Stomach (tissue), 9 donors: Measurements from ENCODE around the gene TNFRSF6B. TPM values are rescaled to one million over a fixed set of nuclear protein-coding genes. Genes with fewer than 3 reads are reported as not detected.
A peak's percentile ranks its signal among the peaks of the same experiment; 100 is the strongest.

Experiments
- DNase-seq, 2 donors: peaks; one replicate each; pipeline versions ENCODE4 v3.0.0 to v3.0.0-alpha.2; 2013 to 2019
- H3K27ac ChIP-seq, 5 donors: fragments of 200-600 bp in 4 of 5; sonication (generic) in 4 of 5; one replicate each; pipeline ENCODE4 v1.5.1; 2013 to 2019; ENCODE audit warnings: mild to moderate bottlenecking in 1 of 5, moderate library complexity in 1 of 5
- H3K27me3 ChIP-seq, 3 donors: fragments of 200-600 bp; sonication (generic); one replicate each; pipeline ENCODE4 v1.5.1; 2017 to 2019; ENCODE audit warnings: mixed run types in 1 of 3
- H3K36me3 ChIP-seq, 4 donors: fragments of 200-600 bp; sonication (generic); 1 replicate in 3 of 4; 2 replicates in 1 of 4; pipeline ENCODE4 v1.5.1; 2016 to 2019
- H3K4me1 ChIP-seq, 4 donors: fragments of 200-600 bp; sonication (generic); one replicate each; pipeline ENCODE4 v1.5.1; 2016 to 2019
- H3K4me3 ChIP-seq, 4 donors: fragments of 200-600 bp; sonication (generic) in 3 of 4; one replicate each; pipeline ENCODE4 v1.5.1; 2016 to 2019; ENCODE audit warnings: mild to moderate bottlenecking in 1 of 4
- H3K9me3 ChIP-seq, 4 donors: fragments of 200-600 bp; sonication (generic); one replicate each; pipeline ENCODE4 v1.5.1; 2016 to 2019
- EP300 ChIP-seq: sonication (generic); formaldehyde crosslinking; IDR thresholded peaks from one replicate; pipeline ENCODE4 v1.6.1; 2017; ENCODE audit warnings: antibody characterized with exemption
- POLR2A ChIP-seq, 4 donors: fragments of 450-650 bp; IDR thresholded peaks; one replicate each; pipeline ENCODE4 v1.6.1; 2016; ENCODE audit warnings: antibody characterized with exemption in 4 of 4, control low read depth in 2 of 4, mild to moderate bottlenecking in 1 of 4, moderate library complexity in 1 of 4
- POLR2AphosphoS5 ChIP-seq, 3 donors: sonication (generic); formaldehyde crosslinking; IDR thresholded peaks; one replicate each; pipeline ENCODE4 v1.6.1; 2016; ENCODE audit warnings: antibody characterized with exemption in 3 of 3
- WGBS, 5 donors: extraction: QIAGEN DNeasy Blood & Tissue Kit in 3 of 5; methylation state at CpG; one replicate each; pipeline versions ENCODE4 v1.1.5 to v1.1.7; 2013 to 2018; 5-methylcytosine and 5-hydroxymethylcytosine counted together
- intact Hi-C: fragments of 100-400 bp; cut with DNase I; formaldehyde crosslinking; loops from one replicate; pipeline ENCODE4 v1.15.1; 2023; ENCODE audit warnings: low total_unique reads
- polyA plus RNA-seq, 3 donors: library from polyadenylated mRNA; stranded (reverse); fragments of 200-250 nt; gene quantifications; one replicate each; pipeline ENCODE4 v1.2.3, GENCODE V29; 2013
- total RNA-seq, 5 donors: library from RNA; depleted of rRNA; stranded (reverse); fragments of >200 nt; gene quantifications; one replicate each; pipeline versions ENCODE4 v1.1.0 to v1.2.3, GENCODE V29; 2014 to 2016
- TF ChIP-seq, protein P1 (sequence below), 7 experiments: fragments of 450-650 bp in 4 of 7; fragments of 200-600 bp in 3 of 7; sonication (generic) in 3 of 7; IDR thresholded peaks; one replicate each; pipeline ENCODE4 v1.5.1; 2016 to 2019; ENCODE audit warnings: antibody characterized with exemption in 7 of 7, control low read depth in 2 of 7, mild to moderate bottlenecking in 1 of 7
- donor health status: healthy with polysubstance abuse.
- donor health status: Bipolar disorder and iron deficiency.
- donor health status: healthy.

The TNFRSF6B gene
- total and polyA plus RNA-seq, 8 donors = 1.1 to 26.2 (median 8.5) TPM; not detected in 1

- DNase-seq = no peak
- peak overlapping the region in 2 of 5 donors; percentile 7 to 93 for H3K27ac ChIP-seq
- peaks cover 0 to 2% (median 0%) of the 10 kb centered on the region in 3 donors for H3K27me3 ChIP-seq
- no peak for TF ChIP-seq EP300
- TF ChIP-seq, protein P1, sequence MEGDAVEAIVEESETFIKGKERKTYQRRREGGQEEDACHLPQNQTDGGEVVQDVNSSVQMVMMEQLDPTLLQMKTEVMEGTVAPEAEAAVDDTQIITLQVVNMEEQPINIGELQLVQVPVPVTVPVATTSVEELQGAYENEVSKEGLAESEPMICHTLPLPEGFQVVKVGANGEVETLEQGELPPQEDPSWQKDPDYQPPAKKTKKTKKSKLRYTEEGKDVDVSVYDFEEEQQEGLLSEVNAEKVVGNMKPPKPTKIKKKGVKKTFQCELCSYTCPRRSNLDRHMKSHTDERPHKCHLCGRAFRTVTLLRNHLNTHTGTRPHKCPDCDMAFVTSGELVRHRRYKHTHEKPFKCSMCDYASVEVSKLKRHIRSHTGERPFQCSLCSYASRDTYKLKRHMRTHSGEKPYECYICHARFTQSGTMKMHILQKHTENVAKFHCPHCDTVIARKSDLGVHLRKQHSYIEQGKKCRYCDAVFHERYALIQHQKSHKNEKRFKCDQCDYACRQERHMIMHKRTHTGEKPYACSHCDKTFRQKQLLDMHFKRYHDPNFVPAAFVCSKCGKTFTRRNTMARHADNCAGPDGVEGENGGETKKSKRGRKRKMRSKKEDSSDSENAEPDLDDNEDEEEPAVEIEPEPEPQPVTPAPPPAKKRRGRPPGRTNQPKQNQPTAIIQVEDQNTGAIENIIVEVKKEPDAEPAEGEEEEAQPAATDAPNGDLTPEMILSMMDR (IDR thresholded peaks at IDR 0.05) = no peak
- no peak for TF ChIP-seq POLR2A (IDR thresholded peaks at IDR 0.05)
- TF ChIP-seq POLR2AphosphoS5 (IDR thresholded peaks at IDR 0.05) = no peak
- 87 to 96% (median 91%) methylated on average over 19 to 37 of the region's 37 CpGs for WGBS, 5 donors
- no peaks in the 10 kb centered on the region for H3K9me3 ChIP-seq
- H3K4me3 ChIP-seq = no peak overlapping the region
- H3K36me3 ChIP-seq = peaks cover 8 to 37% (median 30%) of the 10 kb centered on the region in 4 donors
- intact Hi-C loops = no loop called here
- H3K4me1 ChIP-seq = peaks cover 29 to 47% (median 39%) of the 10 kb centered on the region in 4 donors
These were observed 46.1 kb downstream of the TNFRSF6B start for GRCh38 chr20:63742381-63743024.

- no peaks in the 10 kb centered on the region for H3K9me3 ChIP-seq
- no peaks in the 10 kb centered on the region for H3K27me3 ChIP-seq
- no peak overlapping the region for H3K4me3 ChIP-seq
- peaks cover 8 to 37% (median 32%) of the 10 kb centered on the region in 4 donors for H3K36me3 ChIP-seq
- TF ChIP-seq EP300 (no peak), POLR2A (IDR thresholded peaks at IDR 0.05) (no peak), POLR2AphosphoS5 (IDR thresholded peaks at IDR 0.05) (no peak)
- TF ChIP-seq, protein P1 (IDR thresholded peaks at IDR 0.05) = no peak
- DNase-seq = no peak
- intact Hi-C loops = no loop called here
- H3K27ac ChIP-seq = no peak overlapping the region
- H3K4me1 ChIP-seq = peaks cover 20 to 38% (median 30%) of the 10 kb centered on the region in 4 donors
- 86 to 90% (median 89%) methylated on average over 31 of the region's 31 CpGs for WGBS, 5 donors
These were observed 46.9 kb downstream of the TNFRSF6B start for GRCh38 chr20:63743210-63743970.

GRCh38 chr20:63744158-63744557, 47.7 kb downstream of the TNFRSF6B start:
- no peaks in the 10 kb centered on the region for H3K27me3 ChIP-seq
- WGBS, 5 donors = 65 to 81% (median 71%) methylated on average over 4 of the region's 4 CpGs
- H3K4me1 ChIP-seq = peaks cover 13 to 30% (median 22%) of the 10 kb centered on the region in 4 donors
- H3K27ac ChIP-seq = no peak overlapping the region
- TF ChIP-seq POLR2A (IDR thresholded peaks at IDR 0.05) (no peak), POLR2AphosphoS5 (IDR thresholded peaks at IDR 0.05) (no peak), EP300 (no peak)
- TF ChIP-seq, protein P1 (IDR thresholded peaks at IDR 0.05) = no peak
- H3K4me3 ChIP-seq = no peak overlapping the region
- intact Hi-C loops = no loop called here
- no peaks in the 10 kb centered on the region for H3K9me3 ChIP-seq
- DNase-seq = no peak
- peaks cover 8 to 38% (median 32%) of the 10 kb centered on the region in 4 donors for H3K36me3 ChIP-seq

DNA sequence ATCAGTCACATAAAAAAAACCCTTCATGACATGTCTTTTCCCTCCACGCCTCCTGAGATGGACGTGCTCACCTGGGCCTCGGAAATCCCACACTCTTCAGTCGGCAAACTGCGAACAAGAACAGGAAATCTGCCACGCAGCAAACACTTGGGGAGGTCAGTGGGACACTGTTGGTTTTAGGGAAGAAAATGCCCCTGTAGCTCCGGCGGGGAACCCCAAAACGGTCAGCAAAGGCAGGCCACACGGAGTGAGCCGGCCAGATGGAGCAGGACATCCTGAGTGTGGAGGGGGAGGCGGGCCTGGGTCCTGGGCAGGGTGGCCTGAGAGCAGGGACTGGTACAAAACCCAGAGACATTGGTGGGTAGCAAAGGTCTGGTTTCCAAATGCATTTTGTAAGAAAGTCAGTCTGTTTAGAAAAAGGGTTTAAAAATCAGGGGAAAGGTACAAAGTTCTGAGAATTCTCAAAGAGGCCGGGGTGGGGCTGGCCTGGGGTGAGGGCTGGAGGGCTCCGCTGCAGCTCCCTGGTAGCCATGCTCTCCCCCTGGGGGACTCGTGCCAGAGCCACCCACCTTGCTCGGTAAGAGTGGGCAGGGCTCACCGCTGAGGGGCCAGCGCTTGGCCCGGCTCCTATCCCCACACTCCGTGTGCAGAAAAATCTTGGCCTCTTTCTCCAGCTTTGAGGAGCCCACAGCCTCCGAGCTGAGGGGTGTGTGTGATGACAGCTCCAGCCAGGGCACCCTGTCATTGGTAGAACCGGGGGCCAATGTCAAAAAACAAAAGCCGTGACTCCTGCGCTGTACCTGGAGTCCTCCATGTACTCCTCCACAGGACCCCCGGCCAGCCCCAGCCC, 48.3 kb downstream of the TNFRSF6B start:
- DNase-seq = no peak
- Histone ChIP-seq H3K36me3 (peaks cover 8 to 38% (median 34%) of the 10 kb centered on the region in 4 donors), H3K9me3 (no peaks in the 10 kb centered on the region), H3K27ac (no peak overlapping the region), H3K4me3 (no peak overlapping the region), H3K4me1 (peaks cover 12 to 28% (median 21%) of the 10 kb centered on the region in 4 donors), H3K27me3 (no peaks in the 10 kb centered on the region)
- TF ChIP-seq POLR2A (IDR thresholded peaks at IDR 0.05) = no peak
- TF ChIP-seq POLR2AphosphoS5 (IDR thresholded peaks at IDR 0.05) = no peak
- TF ChIP-seq, protein P1 (IDR thresholded peaks at IDR 0.05) = no peak
- TF ChIP-seq EP300 = no peak
- 59 to 78% (median 60%) methylated on average over 25 of the region's 25 CpGs for WGBS, 5 donors
- intact Hi-C loops = no loop called here
